ENCODE results near the gene HOXB9.

DNA sequence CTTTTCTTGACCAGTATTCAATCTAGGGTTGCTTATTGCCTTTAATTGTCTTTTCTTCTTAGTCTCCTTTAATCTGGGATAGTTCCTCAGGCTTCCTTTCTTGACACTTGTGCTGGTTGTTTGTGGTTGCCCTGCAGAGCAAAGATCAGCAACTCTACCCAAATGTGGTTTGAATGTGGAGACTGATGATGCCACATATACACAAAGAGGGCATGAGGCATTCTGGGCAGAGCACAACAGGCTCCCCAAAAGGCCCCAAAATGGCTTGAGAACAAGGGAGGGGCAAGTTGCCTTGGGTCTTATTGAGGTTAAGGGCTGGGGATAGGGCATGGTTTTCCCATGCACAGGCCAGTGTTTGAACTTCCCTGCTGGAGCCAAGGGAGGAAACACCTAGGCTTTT lies 29.8 kb upstream of the HOXB9 start:
- no peak for TF ChIP-seq CTCF (conservative IDR thresholded peaks at IDR 0.05; ENCODE audit: low read depth in 2 of 2)
- no peak for TF ChIP-seq EZH2phosphoT487 (IDR thresholded peaks at IDR 0.05; ENCODE audit: unreplicated experiment)
